Type B pancreatic cell (in vitro differentiated cells): ENCODE results near the gene RNF180. TPM values are rescaled to one million over a fixed set of nuclear protein-coding genes. Genes with fewer than 3 reads are reported as not detected.
"Not testable (repeated sequence)": the region's sequence is repeated elsewhere in the genome, so short reads cannot be mapped to it uniquely, and the experiment has no call there.

Experiments used
- DNase-seq: peaks from one replicate; pipeline ENCODE4 v3.0.0; 2021; ENCODE audit warnings: mixed read lengths; ENCODE audit not compliant: unreplicated experiment; ENCODE audit errors: extremely low spot score
- H3K27ac Mint-ChIP-seq: 2 replicates; pipeline ENCODE4 v1.8.0; 2021; ENCODE audit warnings: mild to moderate bottlenecking, mixed read lengths
- H3K27me3 Mint-ChIP-seq: 2 replicates; pipeline ENCODE4 v1.8.0; 2021; ENCODE audit warnings: mixed read lengths
- H3K36me3 Mint-ChIP-seq: 2 replicates; pipeline ENCODE4 v1.8.0; 2021; ENCODE audit warnings: mixed read lengths
- H3K4me1 Mint-ChIP-seq: one replicate; pipeline ENCODE4 v1.8.0; 2021; ENCODE audit warnings: mixed read lengths; ENCODE audit not compliant: unreplicated experiment
- H3K4me3 Mint-ChIP-seq: 2 replicates; pipeline ENCODE4 v1.8.0; 2021; ENCODE audit warnings: mild to moderate bottlenecking, mixed read lengths
- H3K9me3 Mint-ChIP-seq: 2 replicates; pipeline ENCODE4 v1.8.0; 2021; ENCODE audit warnings: mixed read lengths
- CTCF ChIP-seq: fragments of 200-600 bp; sonication (generic); conservative IDR thresholded peaks from 2 replicates; pipeline ENCODE4 v1.5.0; 2021; ENCODE audit warnings: antibody characterized with exemption, mild to moderate bottlenecking
- total RNA-seq: library from RNA; stranded (reverse); gene quantifications from 2 replicates; pipeline ENCODE4 v1.2.1, GENCODE V29; 2021; ENCODE audit warnings: low replicate concordance

Gene RNF180
- total RNA-seq, 1 donor from 2014 or later = 3.9 TPM

- no peak for DNase-seq
- H3K27ac Mint-ChIP-seq = no peak overlapping the region
- no peak overlapping the region for H3K4me3 Mint-ChIP-seq
- H3K27me3 Mint-ChIP-seq = no peaks in the 10 kb centered on the region
- H3K36me3 Mint-ChIP-seq = no peaks in the 10 kb centered on the region
- no peak for TF ChIP-seq CTCF
- peaks cover 4% of the 10 kb centered on the region for H3K4me1 Mint-ChIP-seq
- no peaks in the 10 kb centered on the region for H3K9me3 Mint-ChIP-seq
Measured at GRCh38 chr5:64213011-64213410, 47.4 kb downstream of the RNF180 start.

DNA sequence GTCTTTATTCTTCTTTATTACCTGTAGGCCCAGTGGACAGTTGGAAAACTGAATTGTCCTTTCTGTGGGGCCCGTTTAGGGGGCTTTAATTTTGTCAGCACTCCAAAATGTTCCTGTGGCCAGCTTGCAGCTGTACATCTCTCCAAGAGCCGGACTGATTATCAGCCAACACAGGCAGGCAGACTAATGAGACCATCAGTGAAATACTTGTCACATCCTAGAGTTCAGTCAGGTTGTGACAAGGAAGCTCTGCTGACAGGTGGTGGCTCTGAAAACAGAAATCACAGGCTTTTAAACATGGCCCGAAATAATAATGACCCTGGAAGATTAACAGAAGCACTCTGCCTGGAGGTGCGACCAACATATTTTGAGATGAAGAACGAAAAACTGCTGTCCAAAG lies 47.9 kb downstream of the RNF180 start:
- Mint-ChIP-seq H3K36me3 (no peaks in the 10 kb centered on the region), H3K27ac (no peak overlapping the region), H3K4me1 (peaks cover 4% of the 10 kb centered on the region), H3K9me3 (no peaks in the 10 kb centered on the region), H3K27me3 (no peaks in the 10 kb centered on the region), H3K4me3 (no peak overlapping the region)
- no peak for DNase-seq
- TF ChIP-seq CTCF = no peak

DNA sequence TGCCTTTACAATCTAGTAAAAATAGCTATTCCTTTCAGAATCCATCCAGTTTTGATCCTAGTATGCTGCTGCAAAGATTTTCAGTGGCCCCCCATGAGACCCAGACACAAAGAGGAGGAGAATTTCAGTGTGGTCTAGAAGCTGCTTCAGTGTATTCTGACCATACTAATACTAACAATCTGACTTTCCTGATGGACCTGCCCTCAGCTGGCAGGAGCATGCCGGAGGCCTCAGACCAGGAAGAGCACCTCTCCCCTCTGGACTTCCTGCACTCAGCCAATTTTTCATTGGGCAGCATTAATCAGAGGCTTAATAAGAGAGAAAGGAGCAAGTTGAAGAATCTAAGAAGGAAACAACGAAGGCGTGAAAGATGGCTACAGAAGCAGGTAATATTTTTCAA lies 48.5 kb downstream of the RNF180 start:
- no peak for TF ChIP-seq CTCF
- Mint-ChIP-seq H3K4me3 (no peak overlapping the region), H3K36me3 (no peaks in the 10 kb centered on the region), H3K27ac (no peak overlapping the region), H3K27me3 (no peaks in the 10 kb centered on the region), H3K4me1 (peaks cover 4% of the 10 kb centered on the region), H3K9me3 (no peaks in the 10 kb centered on the region)
- no peak for DNase-seq

DNA sequence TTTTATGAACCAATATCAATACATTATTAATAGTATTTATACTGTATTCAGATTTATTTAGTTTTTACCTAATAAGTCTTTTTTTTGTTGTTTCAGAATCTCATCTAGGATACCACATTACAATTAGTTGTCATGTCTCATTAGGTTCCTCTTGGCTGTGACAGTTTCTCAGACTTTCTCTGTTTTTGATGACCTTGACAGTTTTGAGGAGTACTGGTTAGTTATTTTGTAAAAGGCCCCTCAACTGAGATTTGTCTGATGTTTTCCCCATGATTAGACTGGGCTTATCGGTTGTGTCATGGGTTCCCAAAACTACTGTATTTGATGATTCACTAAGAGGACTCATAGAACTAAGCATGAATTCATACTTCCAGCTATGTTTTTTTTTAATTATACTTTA lies 56.3 kb downstream of the RNF180 start:
- no peaks in the 10 kb centered on the region for H3K4me1 Mint-ChIP-seq
- no peak for DNase-seq
- no peak overlapping the region for H3K27ac Mint-ChIP-seq
- peaks cover 5% of the 10 kb centered on the region for H3K36me3 Mint-ChIP-seq
- H3K27me3 Mint-ChIP-seq = no peaks in the 10 kb centered on the region
- H3K4me3 Mint-ChIP-seq = no peak overlapping the region
- no peaks in the 10 kb centered on the region for H3K9me3 Mint-ChIP-seq
- TF ChIP-seq CTCF = no peak

GRCh38 chr5:64225286-64225981 lies 59.8 kb downstream of the RNF180 start:
- not testable (repeated sequence) for H3K9me3 Mint-ChIP-seq, H3K4me1 Mint-ChIP-seq, H3K36me3 Mint-ChIP-seq, H3K27ac Mint-ChIP-seq, H3K4me3 Mint-ChIP-seq, DNase-seq, H3K27me3 Mint-ChIP-seq

DNA sequence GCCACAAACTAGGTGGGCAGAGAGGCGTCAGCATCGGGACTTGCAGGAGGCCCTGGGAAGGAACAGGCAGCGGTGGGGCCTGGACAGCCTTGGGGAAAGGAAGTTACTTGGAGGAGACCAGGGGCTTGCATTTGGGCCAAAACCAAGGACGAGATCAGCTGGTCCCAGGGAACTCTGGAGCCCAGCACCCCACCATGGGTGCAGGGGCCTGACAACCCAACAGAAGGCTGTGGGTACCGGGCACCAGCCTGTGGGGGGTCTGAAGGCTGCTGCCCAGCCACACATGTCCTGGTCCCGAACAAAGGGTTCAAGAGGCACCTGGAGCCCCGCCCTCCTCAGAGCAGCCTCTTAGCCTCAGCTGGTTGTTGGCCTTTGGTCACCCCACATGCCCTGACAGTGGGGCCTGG lies 61.5 kb downstream of the RNF180 start:
- H3K4me1 Mint-ChIP-seq, H3K36me3 Mint-ChIP-seq, H3K27me3 Mint-ChIP-seq, DNase-seq, H3K27ac Mint-ChIP-seq, H3K4me3 Mint-ChIP-seq, H3K9me3 Mint-ChIP-seq: not testable (repeated sequence)
